Superior temporal gyrus (tissue), 1 donor: ENCODE data around the gene PRR23E.

Experiments used
- DNase-seq: peaks from one replicate; pipeline ENCODE4 v3.0.0-alpha.2; 2016; ENCODE audit errors: extremely low spot score

Gene PRR23E

GRCh38 chr3:127165036-127165435 lies 27.9 kb upstream of the PRR23E start:
- DNase-seq: no peak

GRCh38 chr3:127165694-127166485 lies 27.0 kb upstream of the PRR23E start:
- no peak for DNase-seq

GRCh38 chr3:127166501-127167065 lies 26.3 kb upstream of the PRR23E start:
- DNase-seq: no peak

DNA sequence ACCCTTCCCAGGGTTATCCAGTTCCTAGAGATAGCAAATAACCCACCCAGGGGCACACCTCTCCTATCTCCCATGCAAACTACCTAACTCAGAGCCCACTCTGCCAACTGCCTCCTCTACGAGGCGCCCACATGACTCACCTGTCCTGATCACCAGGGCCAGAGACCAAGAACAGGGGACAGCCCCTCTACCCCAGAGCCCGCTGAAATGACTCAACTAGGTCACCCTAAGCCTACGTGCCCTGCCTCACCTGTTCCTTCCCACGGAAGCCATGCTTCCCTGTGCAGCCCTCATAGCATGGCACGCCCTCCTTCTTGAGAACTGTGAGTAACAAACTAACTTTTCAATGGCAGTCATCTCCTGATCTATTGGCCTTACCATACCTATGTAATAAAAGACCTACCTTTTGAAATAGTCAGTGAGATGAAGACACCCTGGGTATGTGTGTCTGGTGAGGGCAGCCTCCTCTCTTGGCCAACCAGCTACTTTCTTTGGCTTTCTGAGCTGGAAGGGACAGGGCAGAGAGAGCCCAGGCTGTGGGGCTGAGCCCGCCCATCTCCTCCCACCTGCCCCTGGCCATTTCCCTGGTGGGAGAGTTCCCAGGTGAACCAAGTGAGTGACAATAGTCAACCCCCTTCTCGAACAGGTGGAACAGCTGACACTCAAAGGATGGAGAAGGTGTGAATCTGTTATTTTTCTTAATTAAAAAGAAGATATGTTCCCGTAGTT lies 25.5 kb upstream of the PRR23E start:
- no peak for DNase-seq

- DNase-seq: no peak
Observed at GRCh38 chr3:127168271-127168670, 24.7 kb upstream of the PRR23E start.

DNA sequence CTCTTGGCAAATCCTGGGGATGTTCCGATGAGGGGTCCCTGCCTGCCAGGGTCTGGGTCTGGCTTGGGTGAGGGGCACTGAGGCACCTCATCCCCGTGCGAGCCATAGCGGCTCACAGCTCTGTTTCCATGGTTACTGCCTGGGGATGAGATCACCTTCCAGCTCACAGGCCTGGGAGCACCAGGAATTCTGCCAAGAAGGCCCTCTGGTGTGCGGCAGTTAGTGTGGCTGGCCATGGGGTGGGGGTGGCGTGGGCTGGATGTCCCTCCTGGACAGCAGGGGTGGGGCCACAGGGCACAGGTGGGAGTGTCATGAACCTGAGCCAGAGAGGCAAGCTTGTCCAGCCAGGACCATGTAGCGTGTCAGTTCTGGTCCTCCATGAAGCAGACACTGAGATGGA lies 22.1 kb upstream of the PRR23E start:
- DNase-seq: peak; percentile 51

DNA sequence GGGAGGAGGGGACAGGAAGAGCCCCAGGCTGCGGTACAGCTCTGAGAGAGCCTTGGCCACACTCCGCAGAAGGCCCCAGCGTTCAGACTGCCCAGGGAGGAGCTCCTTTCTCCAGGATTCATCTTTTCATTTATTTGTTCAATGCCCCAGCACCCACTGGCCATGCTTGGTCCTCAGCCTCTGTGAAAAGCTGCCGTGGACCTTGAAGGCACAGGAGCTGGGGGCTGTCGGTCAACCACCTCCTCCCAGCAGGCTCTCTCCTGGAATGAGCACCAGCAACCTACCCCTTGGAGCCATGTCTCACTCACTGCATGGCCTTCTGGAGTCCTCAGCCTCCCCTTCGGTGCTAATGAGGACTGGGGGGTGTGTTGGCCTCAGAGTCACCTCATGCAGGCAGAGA lies 21.6 kb upstream of the PRR23E start:
- DNase-seq: no peak

DNA sequence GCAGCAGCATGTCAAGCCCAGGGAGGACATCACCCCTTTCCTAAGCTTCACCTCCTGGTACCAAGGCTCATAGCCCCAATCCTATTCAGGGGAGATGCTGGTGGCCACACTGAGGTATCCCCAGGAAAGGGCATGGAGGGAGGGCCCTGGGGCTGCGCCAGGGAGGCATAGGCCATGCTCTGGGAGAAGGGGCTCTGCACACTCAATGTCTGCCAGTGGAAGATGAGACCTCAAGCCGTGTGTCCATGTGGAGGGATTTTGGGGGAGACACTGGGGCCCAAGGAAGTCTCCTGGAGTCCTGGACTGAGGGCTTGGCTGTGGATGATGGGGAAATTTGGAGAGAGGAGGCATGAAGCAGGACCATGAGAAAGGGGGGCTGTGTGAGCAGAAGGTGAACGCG lies 21.2 kb upstream of the PRR23E start:
- DNase-seq: no peak

- no peak for DNase-seq
Observed at GRCh38 chr3:127172211-127172610, 20.7 kb upstream of the PRR23E start.

GRCh38 chr3:127172781-127173515 lies 20.0 kb upstream of the PRR23E start:
- DNase-seq: no peak

- no peak for DNase-seq
Observed at GRCh38 chr3:127173516-127174166, 19.3 kb upstream of the PRR23E start.

GRCh38 chr3:127174284-127174683 lies 18.6 kb upstream of the PRR23E start:
- no peak for DNase-seq

DNA sequence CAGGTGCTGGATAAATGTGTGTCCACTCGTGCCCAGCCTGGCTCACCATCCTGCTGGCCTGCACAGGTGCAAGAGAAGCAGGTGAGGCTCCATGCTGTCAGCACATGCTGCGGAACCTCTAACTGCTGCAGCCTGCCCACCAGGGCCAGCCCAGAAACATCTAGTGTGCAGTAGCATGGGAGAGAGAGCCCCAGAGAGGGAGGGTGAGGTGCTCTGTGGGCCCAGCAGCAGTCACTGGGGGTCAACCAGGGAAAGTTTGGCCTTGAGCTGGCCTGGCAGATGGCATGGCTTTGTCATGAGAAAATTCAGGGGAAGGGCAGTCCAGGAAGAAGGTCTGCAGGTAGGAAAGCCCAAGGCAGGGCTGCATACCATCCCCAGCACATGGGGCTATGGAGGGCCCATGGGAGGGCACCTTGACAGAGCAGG lies 18.2 kb upstream of the PRR23E start:
- no peak for DNase-seq

GRCh38 chr3:127175272-127175671 lies 17.7 kb upstream of the PRR23E start:
- DNase-seq: peak; percentile 11

DNA sequence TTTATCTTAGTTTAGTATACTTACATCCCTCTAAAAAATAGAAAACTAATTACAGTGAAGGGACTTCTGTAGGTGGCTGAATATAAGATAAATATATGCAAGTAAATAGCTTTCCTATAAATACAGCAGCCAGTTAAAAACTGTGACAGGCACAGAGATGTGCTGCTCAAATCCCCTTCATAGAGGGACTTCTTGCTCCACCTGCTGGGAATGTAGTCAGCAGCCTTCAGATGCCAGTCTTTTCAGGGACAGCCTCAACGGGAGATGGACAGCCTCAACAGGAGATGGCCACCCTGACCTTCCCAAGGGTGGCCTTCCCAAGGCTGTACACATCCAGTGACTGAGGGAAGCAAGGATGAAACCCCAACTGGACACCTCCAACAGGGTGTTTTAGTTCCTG lies 15.7 kb upstream of the PRR23E start:
- no peak for DNase-seq

- DNase-seq: no peak
Observed at GRCh38 chr3:127180859-127181258, 12.1 kb upstream of the PRR23E start.

DNA sequence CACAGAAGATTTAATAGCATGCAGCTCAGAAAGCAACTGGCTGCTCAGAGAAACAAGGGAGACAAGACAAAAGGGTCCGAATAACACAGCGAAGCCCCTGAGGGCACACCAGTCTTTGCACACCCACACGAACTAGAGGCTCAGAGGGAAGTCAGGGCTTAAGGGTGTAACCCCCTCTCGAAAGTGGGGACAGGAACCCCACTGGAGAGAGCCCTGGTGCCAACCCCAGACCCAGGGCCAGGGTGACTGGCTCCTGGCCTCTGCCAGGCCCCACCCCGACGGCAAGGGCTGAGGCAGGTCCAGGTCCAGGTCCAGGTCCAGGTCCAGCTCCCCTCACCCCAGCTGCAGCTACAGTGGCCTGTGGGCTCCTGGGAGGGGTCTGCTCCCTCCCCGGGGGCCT lies 10.5 kb upstream of the PRR23E start:
- no peak for DNase-seq

GRCh38 chr3:127182848-127183714 lies 9.8 kb upstream of the PRR23E start:
- DNase-seq: no peak

- DNase-seq: no peak
Observed at GRCh38 chr3:127183931-127184869, 8.7 kb upstream of the PRR23E start.

GRCh38 chr3:127184870-127185216 lies 8.1 kb upstream of the PRR23E start:
- DNase-seq: no peak
